Hepatocyte (in vitro differentiated cells): ENCODE results near the gene DOHH. TPM values are rescaled to one million over a fixed set of nuclear protein-coding genes. Genes with fewer than 3 reads are reported as not detected.
"Not testable (repeated sequence)": the region's sequence is repeated elsewhere in the genome, so short reads cannot be mapped to it uniquely, and the experiment has no call there.

ENCODE experiments used
- DNase-seq: peaks from one replicate; pipeline ENCODE4 v3.0.0-alpha.2; 2016; ENCODE audit warnings: low spot score
- H2AFZ ChIP-seq: fragments of 200-600 bp; sonication (generic); 2 replicates; pipeline ENCODE4 v1.6.0; 2016; ENCODE audit warnings: antibody characterized with exemption, mild to moderate bottlenecking
- H3K27ac ChIP-seq: fragments of 200-600 bp; sonication (generic); 2 replicates; pipeline ENCODE4 v1.5.1; 2016; ENCODE audit warnings: mild to moderate bottlenecking
- H3K27me3 ChIP-seq: fragments of 200-600 bp; sonication (generic); 2 replicates; pipeline ENCODE4 v1.6.1; 2016
- H3K36me3 ChIP-seq: fragments of 200-600 bp; sonication (generic); replicated peaks from 2 replicates; pipeline ENCODE4 v1.5.1; 2016; ENCODE audit warnings: low read depth; ENCODE audit not compliant: insufficient read depth
- H3K4me1 ChIP-seq: fragments of 200-600 bp; sonication (generic); 2 replicates; pipeline ENCODE4 v1.5.1; 2016; ENCODE audit warnings: mild to moderate bottlenecking, moderate library complexity; ENCODE audit not compliant: insufficient read depth
- H3K4me2 ChIP-seq: fragments of 200-600 bp; sonication (generic); 2 replicates; pipeline ENCODE4 v1.6.0; 2016
- H3K4me3 ChIP-seq: fragments of 200-600 bp; sonication (generic); 2 replicates; pipeline ENCODE4 v1.5.1; 2016; ENCODE audit warnings: mild to moderate bottlenecking
- H3K79me2 ChIP-seq: fragments of 200-600 bp; sonication (generic); 2 replicates; pipeline ENCODE4 v1.6.0; 2017; ENCODE audit warnings: mild to moderate bottlenecking
- H3K9me2 ChIP-seq: fragments of 200-600 bp; sonication (generic); replicated peaks from 2 replicates; pipeline ENCODE4 v1.6.0; 2017; ENCODE audit warnings: mild to moderate bottlenecking; ENCODE audit not compliant: insufficient read depth
- H3K9me3 ChIP-seq: fragments of 200-600 bp; sonication (generic); 2 replicates; pipeline ENCODE4 v1.5.1; 2016; ENCODE audit warnings: low read depth, mild to moderate bottlenecking
- H4K20me1 ChIP-seq: fragments of 200-600 bp; sonication (generic); 2 replicates; pipeline ENCODE4 v1.6.0; 2016; ENCODE audit warnings: mild to moderate bottlenecking; ENCODE audit not compliant: insufficient read depth, poor library complexity, severe bottlenecking
- EZH2 ChIP-seq: fragments of 200-600 bp; sonication (generic); IDR thresholded peaks from 2 replicates; pipeline ENCODE4 v1.6.1; 2016; ENCODE audit warnings: antibody characterized with exemption, mild to moderate bottlenecking, borderline replicate concordance
- EZH2phosphoT487 ChIP-seq: fragments of 200-600 bp; sonication (generic); IDR thresholded peaks from one replicate; pipeline ENCODE4 v1.6.1; 2018; ENCODE audit warnings: antibody characterized with exemption, mild to moderate bottlenecking, low read depth, moderate library complexity; ENCODE audit not compliant: unreplicated experiment, severe bottlenecking
- WGBS: methylation state at CpG from one replicate; pipeline ENCODE4 v1.1.6; 2016; ENCODE audit warnings: low lambda C conversion rate; ENCODE audit errors: missing lambda C conversion rate; 5-methylcytosine and 5-hydroxymethylcytosine counted together
- polyA plus RNA-seq: library from polyadenylated mRNA; unstranded; fragments of >200 nt; fragmentation: Nextera tagmentation; extraction: Ambion mirVana; gene quantifications from 2 replicates; pipeline ENCODE4 v1.2.1, GENCODE V29; 2016
- total RNA-seq: library from RNA; depleted of rRNA; stranded (reverse); fragments of >200 nt; gene quantifications from 2 replicates; pipeline ENCODE4 v1.2.3, GENCODE V29; 2014
- TF ChIP-seq, protein P1 (sequence below): fragments of 200-600 bp; sonication (generic); IDR thresholded peaks from 2 replicates; pipeline ENCODE4 v1.5.1; 2016; ENCODE audit warnings: antibody characterized with exemption, mild to moderate bottlenecking; ENCODE audit not compliant: poor library complexity

The DOHH gene
- total and polyA plus RNA-seq, 2 experiments from 2014 or later, result 14.9 to 17.6 TPM

- H4K20me1 ChIP-seq, result peaks cover 70% of the 10 kb centered on the region
Observed at GRCh38 chr19:3509566-3509989, 9.1 kb upstream of the DOHH start.

DNA sequence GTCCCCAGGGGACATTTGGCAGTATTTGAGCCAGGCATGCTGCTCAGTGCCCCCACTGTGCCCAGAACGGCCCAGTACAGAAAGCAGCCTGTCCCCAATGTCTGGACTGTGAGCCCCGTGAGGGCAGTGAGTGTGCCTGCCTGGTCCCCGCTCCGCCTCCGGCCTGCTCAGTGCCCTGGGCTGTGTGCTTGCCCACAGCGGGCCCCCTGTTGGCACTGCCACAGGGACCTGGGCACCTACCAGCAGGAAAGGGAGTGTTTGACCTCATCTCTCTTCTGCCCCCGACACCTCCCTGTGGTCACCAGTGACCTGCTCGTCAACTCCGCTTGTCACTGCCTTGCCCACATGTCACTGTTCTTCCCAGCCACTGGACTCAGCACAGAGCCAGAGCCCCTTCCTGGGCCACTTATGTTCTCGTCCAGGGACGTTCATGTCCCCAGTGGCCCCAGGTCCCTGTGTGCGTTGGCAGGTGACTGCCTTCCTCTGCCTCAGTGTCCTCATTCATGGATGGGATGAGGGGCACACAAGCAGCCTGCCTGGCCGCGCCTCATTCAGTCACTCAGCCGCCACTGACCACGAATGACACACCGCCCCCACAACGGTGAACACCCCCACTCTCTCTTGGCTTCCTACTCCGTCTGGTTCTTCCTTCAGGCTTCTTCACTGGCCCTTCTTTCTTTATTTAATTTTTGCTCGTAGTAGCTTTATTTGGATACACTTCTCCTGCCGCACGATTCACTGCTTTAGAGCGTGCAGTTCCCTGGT is 8.5 kb upstream of the DOHH start:
- H2AFZ ChIP-seq, result no peak overlapping the region
- H3K79me2 ChIP-seq, result peaks cover 77% of the 10 kb centered on the region
- H3K27ac ChIP-seq, result no peak overlapping the region
- peak overlapping the region; percentile 96 for H3K4me2 ChIP-seq
- no peak for TF ChIP-seq EZH2phosphoT487
- TF ChIP-seq, protein P1, sequence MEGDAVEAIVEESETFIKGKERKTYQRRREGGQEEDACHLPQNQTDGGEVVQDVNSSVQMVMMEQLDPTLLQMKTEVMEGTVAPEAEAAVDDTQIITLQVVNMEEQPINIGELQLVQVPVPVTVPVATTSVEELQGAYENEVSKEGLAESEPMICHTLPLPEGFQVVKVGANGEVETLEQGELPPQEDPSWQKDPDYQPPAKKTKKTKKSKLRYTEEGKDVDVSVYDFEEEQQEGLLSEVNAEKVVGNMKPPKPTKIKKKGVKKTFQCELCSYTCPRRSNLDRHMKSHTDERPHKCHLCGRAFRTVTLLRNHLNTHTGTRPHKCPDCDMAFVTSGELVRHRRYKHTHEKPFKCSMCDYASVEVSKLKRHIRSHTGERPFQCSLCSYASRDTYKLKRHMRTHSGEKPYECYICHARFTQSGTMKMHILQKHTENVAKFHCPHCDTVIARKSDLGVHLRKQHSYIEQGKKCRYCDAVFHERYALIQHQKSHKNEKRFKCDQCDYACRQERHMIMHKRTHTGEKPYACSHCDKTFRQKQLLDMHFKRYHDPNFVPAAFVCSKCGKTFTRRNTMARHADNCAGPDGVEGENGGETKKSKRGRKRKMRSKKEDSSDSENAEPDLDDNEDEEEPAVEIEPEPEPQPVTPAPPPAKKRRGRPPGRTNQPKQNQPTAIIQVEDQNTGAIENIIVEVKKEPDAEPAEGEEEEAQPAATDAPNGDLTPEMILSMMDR, result no peak
- no peaks in the 10 kb centered on the region for H3K9me2 ChIP-seq
- 94% methylated on average over 23 of the region's 23 CpGs for WGBS
- peaks cover 10% of the 10 kb centered on the region for H3K4me1 ChIP-seq
- DNase-seq, result no peak
- no peaks in the 10 kb centered on the region for H3K27me3 ChIP-seq
- no peaks in the 10 kb centered on the region for H3K9me3 ChIP-seq
- H3K4me3 ChIP-seq, result no peak overlapping the region
- H4K20me1 ChIP-seq, result peaks cover 64% of the 10 kb centered on the region
- no peaks in the 10 kb centered on the region for H3K36me3 ChIP-seq

More at GRCh38 chr19:3509566-3509989, 9.1 kb upstream of the DOHH start:
- Histone ChIP-seq H3K4me2 (no peak overlapping the region), H3K9me2 (no peaks in the 10 kb centered on the region), H3K27me3 (no peaks in the 10 kb centered on the region), H3K4me3 (no peak overlapping the region), H3K79me2 (peaks cover 84% of the 10 kb centered on the region), H3K27ac (no peak overlapping the region), H3K36me3 (no peaks in the 10 kb centered on the region), H3K4me1 (peaks cover 10% of the 10 kb centered on the region), H2AFZ (no peak overlapping the region), H3K9me3 (no peaks in the 10 kb centered on the region)
- DNase-seq, result no peak
- TF ChIP-seq EZH2, result no peak
- no peak for TF ChIP-seq EZH2phosphoT487
- TF ChIP-seq, protein P1, result no peak
- 91% methylated on average over 15 of the region's 15 CpGs for WGBS

DNA sequence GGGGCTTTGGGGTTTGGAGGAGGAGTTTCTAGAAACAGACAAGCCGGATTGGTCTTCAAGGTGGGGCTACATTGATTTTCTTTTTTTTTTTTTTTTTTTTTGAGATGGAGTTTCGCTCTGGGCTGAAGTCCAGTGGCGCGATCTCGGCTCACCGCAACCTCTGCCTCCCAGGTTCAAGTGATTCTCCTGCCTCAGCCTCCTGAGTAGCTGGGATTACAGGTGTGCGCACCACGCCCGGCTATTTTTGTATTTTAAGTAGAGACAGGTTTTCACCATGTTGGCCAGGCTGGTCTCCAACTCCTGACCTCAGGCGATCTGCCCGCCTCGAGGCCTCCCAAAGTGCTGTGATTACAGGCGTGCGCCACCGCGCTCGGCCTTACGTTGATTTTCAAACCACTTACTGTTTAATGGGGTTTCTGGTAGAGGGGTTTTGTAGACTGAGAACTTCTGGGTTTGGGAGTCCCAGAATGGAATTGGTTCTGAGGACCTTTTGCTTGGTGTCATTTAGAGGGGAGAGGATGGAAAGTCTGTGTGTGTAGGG is 7.7 kb upstream of the DOHH start:
- H2AFZ ChIP-seq, H3K9me3 ChIP-seq, DNase-seq, H3K36me3 ChIP-seq, H3K27me3 ChIP-seq, H3K9me2 ChIP-seq: not testable (repeated sequence)
- Histone ChIP-seq H4K20me1 (peaks cover 56% of the 10 kb centered on the region), H3K4me1 (peaks cover 10% of the 10 kb centered on the region), H3K4me2 (peak overlapping the region; percentile 96), H3K79me2 (peaks cover 70% of the 10 kb centered on the region), H3K27ac (peak overlapping the region; percentile 85), H3K4me3 (peak overlapping the region; percentile 94)
- WGBS, result 86% methylated on average over 16 of the region's 18 CpGs

DNA sequence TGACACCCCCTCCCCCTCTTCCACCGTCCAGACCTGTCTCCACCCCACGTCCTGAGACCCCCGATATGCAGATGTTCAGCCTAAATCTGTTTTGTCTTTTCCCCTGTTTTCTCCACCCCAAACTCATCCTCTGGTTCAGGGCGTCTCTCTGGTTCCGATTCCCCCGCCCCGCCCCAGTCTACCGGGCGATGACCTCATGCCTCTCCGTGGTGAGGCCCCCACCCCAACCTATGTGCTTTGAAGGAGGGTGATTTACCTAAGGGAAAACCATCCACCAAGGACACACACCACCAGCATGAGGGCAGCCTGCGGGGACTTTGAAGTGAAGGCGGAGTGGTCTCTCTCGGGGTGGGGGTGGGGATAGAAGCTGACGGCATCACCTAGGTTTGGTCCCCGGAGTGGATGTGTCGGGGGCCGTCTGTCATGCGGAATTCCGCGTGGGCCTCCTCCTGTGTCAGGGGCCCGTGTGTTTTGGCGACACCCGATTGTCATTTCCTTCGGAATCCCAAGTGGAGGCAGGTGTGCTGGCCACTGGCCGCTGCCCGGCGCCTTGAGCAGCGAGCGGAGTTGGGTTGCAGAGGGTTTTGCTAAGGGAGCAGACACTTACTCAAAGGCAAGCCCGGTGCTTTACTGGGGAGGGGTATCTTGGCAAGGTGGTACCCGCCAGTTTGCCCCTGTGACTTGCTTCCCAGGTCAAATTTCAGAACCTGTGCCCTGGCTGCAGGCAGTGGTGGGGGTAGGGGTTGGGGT is 7.1 kb upstream of the DOHH start:
- peaks cover 10% of the 10 kb centered on the region for H3K4me1 ChIP-seq
- peak overlapping the region; percentile 94 for H3K4me3 ChIP-seq
- DNase-seq, result peak; percentile 79
- peaks cover 49% of the 10 kb centered on the region for H4K20me1 ChIP-seq
- H3K27me3 ChIP-seq, result no peaks in the 10 kb centered on the region
- H3K4me2 ChIP-seq, result peak overlapping the region; percentile 96
- H3K27ac ChIP-seq, result peak overlapping the region; percentile 85
- no peaks in the 10 kb centered on the region for H3K36me3 ChIP-seq
- WGBS, result 15% methylated on average over 26 of the region's 31 CpGs
- peaks cover 63% of the 10 kb centered on the region for H3K79me2 ChIP-seq
- TF ChIP-seq EZH2, result no peak
- TF ChIP-seq, protein P1, result no peak
- no peaks in the 10 kb centered on the region for H3K9me2 ChIP-seq
- H2AFZ ChIP-seq, result no peak overlapping the region
- H3K9me3 ChIP-seq, result no peaks in the 10 kb centered on the region
